BJ (cell line): Measurements from ENCODE around the gene HOMER1. TPM values are rescaled to one million over a fixed set of nuclear protein-coding genes. Genes with fewer than 3 reads are reported as not detected.

Source experiments
- CTCF ChIA-PET: fragments of 350-600 bp; formaldehyde crosslinking; extraction: SDS; loops from one replicate; lab custom pipeline; 2021; ENCODE audit warnings: antibody characterized with exemption, inconsistent platforms; lab: Yijun Ruan, JAX
- POLR2A ChIA-PET: fragments of 300-600 bp; sonication (Branson Sonifier 250); formaldehyde crosslinking; extraction: SDS; loops from one replicate; lab custom pipeline; 2021; ENCODE audit warnings: antibody characterized with exemption; lab: Charles Lee
- DNase-seq: peaks from one replicate; pipeline ENCODE4 v3.0.0-alpha.2; 2011; ENCODE audit warnings: low read depth
- H3K27me3 ChIP-seq: 2 replicates; pipeline ENCODE4 v1.6.0; 2011; ENCODE audit warnings: low read length; ENCODE audit not compliant: control insufficient read depth, insufficient read depth
- H3K36me3 ChIP-seq: 2 replicates; pipeline ENCODE4 v1.5.1; 2011; ENCODE audit warnings: low read length; ENCODE audit not compliant: control insufficient read depth, insufficient read depth
- H3K4me3 ChIP-seq: 2 replicates; pipeline ENCODE4 v1.5.1; 2011; ENCODE audit warnings: low read depth, mild to moderate bottlenecking, control low read depth, low read length
- polyA plus RNA-seq: library from polyadenylated mRNA; depleted of rRNA; stranded (reverse); fragments of >200 nt; gene quantifications from 2 replicates; pipeline ENCODE4 v1.2.3, GENCODE V29; 2011
- TF ChIP-seq, protein P1 (sequence below): IDR thresholded peaks from 2 replicates; pipeline ENCODE4 v1.5.1; 2011; ENCODE audit warnings: low read depth, mild to moderate bottlenecking, control low read depth, inconsistent platforms, low read length, moderate library complexity; ENCODE audit not compliant: insufficient read depth

The HOMER1 gene
- polyA plus RNA-seq, 1 experiment, result 1.2 TPM

DNA sequence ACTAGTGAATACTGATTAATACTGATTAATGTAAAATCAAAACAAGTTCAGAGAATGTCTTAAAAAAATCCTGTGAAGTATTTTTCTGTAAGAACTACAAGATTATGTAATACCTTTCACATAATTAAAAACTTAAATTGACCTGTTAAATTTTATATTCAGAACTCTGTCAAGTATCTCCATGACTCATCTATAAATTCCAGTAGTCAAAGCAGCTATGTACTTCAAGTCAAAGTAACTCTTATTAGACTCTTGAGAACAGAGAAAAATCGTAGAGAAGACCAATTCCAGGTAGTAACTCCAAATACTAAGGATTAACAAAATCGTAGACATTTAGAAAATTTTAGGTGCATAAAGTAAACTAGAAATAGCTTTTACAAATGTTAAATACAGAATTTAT, 77.1 kb downstream of the HOMER1 start:
- no peak for DNase-seq
- CTCF ChIA-PET, result interaction anchor here (0.7 to 1.1 kb wide), 2 partner anchors 26 to 411 kb away, joined by 3 to 5 read pairs; no protein-coding TSS in a partner anchor
- TF ChIP-seq, protein P1, sequence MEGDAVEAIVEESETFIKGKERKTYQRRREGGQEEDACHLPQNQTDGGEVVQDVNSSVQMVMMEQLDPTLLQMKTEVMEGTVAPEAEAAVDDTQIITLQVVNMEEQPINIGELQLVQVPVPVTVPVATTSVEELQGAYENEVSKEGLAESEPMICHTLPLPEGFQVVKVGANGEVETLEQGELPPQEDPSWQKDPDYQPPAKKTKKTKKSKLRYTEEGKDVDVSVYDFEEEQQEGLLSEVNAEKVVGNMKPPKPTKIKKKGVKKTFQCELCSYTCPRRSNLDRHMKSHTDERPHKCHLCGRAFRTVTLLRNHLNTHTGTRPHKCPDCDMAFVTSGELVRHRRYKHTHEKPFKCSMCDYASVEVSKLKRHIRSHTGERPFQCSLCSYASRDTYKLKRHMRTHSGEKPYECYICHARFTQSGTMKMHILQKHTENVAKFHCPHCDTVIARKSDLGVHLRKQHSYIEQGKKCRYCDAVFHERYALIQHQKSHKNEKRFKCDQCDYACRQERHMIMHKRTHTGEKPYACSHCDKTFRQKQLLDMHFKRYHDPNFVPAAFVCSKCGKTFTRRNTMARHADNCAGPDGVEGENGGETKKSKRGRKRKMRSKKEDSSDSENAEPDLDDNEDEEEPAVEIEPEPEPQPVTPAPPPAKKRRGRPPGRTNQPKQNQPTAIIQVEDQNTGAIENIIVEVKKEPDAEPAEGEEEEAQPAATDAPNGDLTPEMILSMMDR, result no peak
- no peak overlapping the region for H3K4me3 ChIP-seq
- POLR2A ChIA-PET, result no interaction called here
- H3K36me3 ChIP-seq, result no peaks in the 10 kb centered on the region
- H3K27me3 ChIP-seq, result no peaks in the 10 kb centered on the region

DNA sequence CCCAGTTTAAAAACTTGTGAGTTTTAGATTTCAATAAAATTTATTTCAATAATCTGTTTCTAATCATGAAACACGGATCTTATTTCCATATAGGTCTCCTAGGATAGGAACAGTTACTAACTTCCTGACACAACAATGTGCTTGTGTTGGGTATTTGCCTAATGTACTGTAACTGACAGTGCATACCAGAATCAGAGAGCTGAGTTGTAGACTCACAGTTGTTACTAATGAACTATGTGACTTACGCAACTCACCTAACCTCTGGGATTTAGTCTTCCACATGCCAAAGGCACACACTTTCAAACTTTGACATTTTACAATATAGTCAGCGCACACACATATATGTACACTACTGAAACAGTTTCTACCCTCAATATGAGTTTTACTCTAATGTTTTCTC, 77.7 kb downstream of the HOMER1 start:
- TF ChIP-seq, protein P1, result no peak
- Histone ChIP-seq H3K36me3 (no peaks in the 10 kb centered on the region), H3K4me3 (no peak overlapping the region), H3K27me3 (no peaks in the 10 kb centered on the region)
- ChIA-PET POLR2A (no interaction called here), CTCF (interaction anchor here (0.7 to 1.1 kb wide), 2 partner anchors 26 to 411 kb away, joined by 3 to 5 read pairs; no protein-coding TSS in a partner anchor)
- peak; percentile 22 for DNase-seq

DNA sequence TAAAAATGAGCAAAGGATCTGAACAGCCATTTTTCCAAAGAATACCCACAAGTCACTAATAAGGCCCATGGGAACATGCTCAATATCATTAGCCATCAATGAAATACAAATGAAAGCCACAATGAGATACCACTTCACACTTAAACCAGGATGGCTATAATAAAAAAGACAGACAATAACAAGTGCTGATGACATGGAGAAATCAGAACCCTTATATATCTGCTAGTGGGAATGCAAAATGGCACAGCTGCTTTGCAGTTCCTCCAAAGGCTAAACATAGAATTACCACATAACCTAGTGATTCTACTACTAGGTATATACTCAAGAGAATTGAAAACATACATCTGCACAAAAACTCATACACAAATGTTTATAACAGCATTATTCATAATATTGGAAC, 83.7 kb downstream of the HOMER1 start:
- CTCF ChIA-PET, result no interaction called here
- no peak for DNase-seq
- no peaks in the 10 kb centered on the region for H3K27me3 ChIP-seq
- H3K36me3 ChIP-seq, result no peaks in the 10 kb centered on the region
- no peak overlapping the region for H3K4me3 ChIP-seq
- TF ChIP-seq, protein P1, result no peak
- POLR2A ChIA-PET, result no interaction called here

DNA sequence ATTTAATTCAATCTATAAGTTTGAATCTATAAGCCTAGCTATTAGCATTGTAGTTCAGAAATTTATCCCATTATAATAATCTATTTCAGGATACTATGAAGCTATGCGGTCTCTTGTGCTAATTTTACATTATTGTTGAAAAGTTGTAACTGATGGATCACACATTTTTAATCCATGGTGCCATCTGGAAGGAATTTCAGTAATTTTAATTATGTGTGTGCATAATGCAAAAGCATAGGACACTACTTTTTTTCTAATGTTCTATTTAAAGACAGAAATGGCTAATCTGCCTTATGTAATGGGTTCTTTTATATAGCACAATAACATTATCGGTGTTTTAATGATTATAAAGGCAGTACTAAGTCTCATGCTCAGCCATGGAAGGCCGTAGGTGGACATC, 90.6 kb downstream of the HOMER1 start:
- Histone ChIP-seq H3K27me3 (no peaks in the 10 kb centered on the region), H3K36me3 (no peaks in the 10 kb centered on the region), H3K4me3 (no peak overlapping the region)
- TF ChIP-seq, protein P1, result no peak
- DNase-seq, result no peak
- POLR2A ChIA-PET, result interaction anchor here (0.5 kb wide), 1 partner anchor 251 kb away, joined by 3 read pairs; no protein-coding TSS in a partner anchor
- CTCF ChIA-PET, result no interaction called here

DNA sequence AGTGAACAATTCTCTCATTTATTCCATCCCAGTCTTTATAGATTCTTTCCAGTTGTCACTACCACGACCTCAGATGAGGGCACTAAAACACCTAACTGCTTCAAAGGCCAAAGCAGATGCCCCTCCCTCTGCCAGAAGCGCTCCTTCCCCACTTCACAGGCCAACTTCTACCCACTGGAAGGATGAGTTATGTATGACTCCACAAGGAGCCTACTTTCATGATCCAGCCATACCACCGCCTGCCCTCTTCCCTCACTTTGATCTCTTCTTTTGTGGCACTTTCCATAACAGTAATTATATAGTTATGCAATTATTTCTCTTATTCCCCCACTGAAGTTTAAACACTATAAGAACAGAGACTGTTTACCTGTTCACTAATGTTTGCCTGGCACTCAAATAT, 93.7 kb downstream of the HOMER1 start:
- H3K27me3 ChIP-seq, result no peaks in the 10 kb centered on the region
- no peak for DNase-seq
- POLR2A ChIA-PET, result no interaction called here
- CTCF ChIA-PET, result interaction anchor here (1.3 kb wide), 1 partner anchor 12 kb away, joined by 3 read pairs; no protein-coding TSS in a partner anchor
- H3K36me3 ChIP-seq, result no peaks in the 10 kb centered on the region
- H3K4me3 ChIP-seq, result no peak overlapping the region
- TF ChIP-seq, protein P1, result no peak
